HG03565 (cell line): ENCODE results near the gene ROBO4.

Source experiments
- ATAC-seq: cut with Tn5 transposase; IDR thresholded peaks from one replicate; pipeline ENCODE4 v1.9.1; 2021; ENCODE audit warnings: mild to moderate bottlenecking, moderate library complexity; ENCODE audit not compliant: unreplicated experiment

ROBO4 gene

GRCh38 chr11:124919898-124920297 is 22.2 kb upstream of the ROBO4 start:
- ATAC-seq: no peak

GRCh38 chr11:124918950-124919349 is 21.3 kb upstream of the ROBO4 start, which contains the start of gene HEPN1:
Gene HEPN1, plus strand, starts transcription at chr11:124919250.
- ATAC-seq: no peak

GRCh38 chr11:124917115-124917637 is 19.5 kb upstream of the ROBO4 start:
- ATAC-seq: no peak

- ATAC-seq: no peak
Observed at GRCh38 chr11:124916370-124916710, 18.7 kb upstream of the ROBO4 start.

- no peak for ATAC-seq
Observed at GRCh38 chr11:124915541-124916369, 18.1 kb upstream of the ROBO4 start.

GRCh38 chr11:124902616-124903015 is 5.0 kb upstream of the ROBO4 start:
- ATAC-seq: no peak

- no peak for ATAC-seq
Observed at GRCh38 chr11:124900464-124900863, 2.8 kb upstream of the ROBO4 start.

- no peak for ATAC-seq
Observed at GRCh38 chr11:124899383-124900145, 1.9 kb upstream of the ROBO4 start.

GRCh38 chr11:124898711-124899110 is 1.0 kb upstream of the ROBO4 start:
- no peak for ATAC-seq

- no peak for ATAC-seq
Observed at GRCh38 chr11:124898263-124898680, 607 bp upstream of the ROBO4 start.

- ATAC-seq: no peak
Observed at GRCh38 chr11:124896821-124897391, 759 bp downstream of the ROBO4 start.

- ATAC-seq: no peak
Observed at GRCh38 chr11:124896071-124896750, 1.5 kb downstream of the ROBO4 start.

- no peak for ATAC-seq
Observed at GRCh38 chr11:124895471-124895971, 2.1 kb downstream of the ROBO4 start.

- ATAC-seq: no peak
Observed at GRCh38 chr11:124894606-124895430, 2.8 kb downstream of the ROBO4 start.

GRCh38 chr11:124893781-124894401 is 3.8 kb downstream of the ROBO4 start:
- no peak for ATAC-seq

- no peak for ATAC-seq
Observed at GRCh38 chr11:124892750-124893454, 4.8 kb downstream of the ROBO4 start.

- no peak for ATAC-seq
Observed at GRCh38 chr11:124892146-124892545, 5.5 kb downstream of the ROBO4 start.

GRCh38 chr11:124891373-124891861 is 6.2 kb downstream of the ROBO4 start:
- ATAC-seq: no peak
